GM18873 (cell line): ENCODE measurements around the gene UTP15.

Experiments
- ATAC-seq: cut with Tn5 transposase; IDR thresholded peaks from one replicate; pipeline ENCODE4 v1.9.1; 2021; ENCODE audit warnings: mild to moderate bottlenecking, moderate library complexity, moderate number of reproducible peaks; ENCODE audit not compliant: unreplicated experiment, low FRiP score

Gene UTP15

DNA sequence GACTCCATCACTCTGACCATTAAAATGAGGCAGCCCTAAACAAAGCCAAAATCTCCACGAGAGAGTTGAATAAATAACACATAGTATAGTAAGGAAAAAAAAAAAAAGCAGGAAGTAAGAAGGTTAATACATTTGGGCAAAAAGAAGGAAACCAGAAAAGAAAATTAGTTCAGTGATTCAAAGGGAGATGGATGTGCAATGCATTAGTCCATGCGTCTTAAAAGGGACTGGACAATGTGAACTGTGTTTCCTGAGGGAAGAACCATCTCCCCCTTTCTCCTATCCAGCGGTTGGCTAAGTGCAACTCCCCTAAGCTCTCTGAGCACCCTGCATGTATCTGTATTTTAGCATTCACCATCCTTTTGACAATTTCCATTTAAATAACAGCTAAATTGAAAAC lies 1.5 kb upstream of the UTP15 start:
- no peak for ATAC-seq

- no peak for ATAC-seq
These were observed 868 bp upstream of the UTP15 start for GRCh38 chr5:73564675-73565074.

DNA sequence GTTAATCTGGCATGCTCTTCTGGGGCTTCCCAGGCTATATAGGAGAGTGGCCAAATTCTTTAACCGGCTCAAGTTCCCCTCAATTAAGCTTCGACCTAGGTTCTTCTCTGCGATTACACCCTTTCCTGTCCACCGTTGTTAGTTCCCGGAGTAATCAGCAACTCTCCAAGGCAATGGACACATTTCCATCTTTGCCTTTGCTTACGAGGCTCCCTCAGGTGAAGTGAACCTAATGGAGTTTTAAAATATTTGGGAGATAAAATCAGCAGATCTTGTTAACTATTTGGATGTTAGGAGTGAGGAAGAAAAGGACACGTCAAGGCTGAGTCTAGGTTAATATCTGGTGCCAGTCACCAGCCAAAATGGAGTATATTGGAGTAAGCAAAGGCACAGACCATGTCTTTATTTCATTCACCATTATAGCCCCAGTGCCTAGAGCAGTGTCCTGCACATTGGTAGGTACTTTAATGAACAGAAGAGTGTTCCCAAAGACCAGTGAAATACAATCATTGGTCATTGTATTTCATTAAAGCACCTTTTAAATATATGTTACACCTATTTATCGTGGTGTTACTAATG lies 515 bp downstream of the UTP15 start:
- ATAC-seq, result no peak

GRCh38 chr5:73582285-73583145 lies 17.0 kb downstream of the UTP15 start:
- no peak for ATAC-seq

GRCh38 chr5:73587923-73588322 lies 22.4 kb downstream of the UTP15 start:
- ATAC-seq, result peak; percentile 76

DNA sequence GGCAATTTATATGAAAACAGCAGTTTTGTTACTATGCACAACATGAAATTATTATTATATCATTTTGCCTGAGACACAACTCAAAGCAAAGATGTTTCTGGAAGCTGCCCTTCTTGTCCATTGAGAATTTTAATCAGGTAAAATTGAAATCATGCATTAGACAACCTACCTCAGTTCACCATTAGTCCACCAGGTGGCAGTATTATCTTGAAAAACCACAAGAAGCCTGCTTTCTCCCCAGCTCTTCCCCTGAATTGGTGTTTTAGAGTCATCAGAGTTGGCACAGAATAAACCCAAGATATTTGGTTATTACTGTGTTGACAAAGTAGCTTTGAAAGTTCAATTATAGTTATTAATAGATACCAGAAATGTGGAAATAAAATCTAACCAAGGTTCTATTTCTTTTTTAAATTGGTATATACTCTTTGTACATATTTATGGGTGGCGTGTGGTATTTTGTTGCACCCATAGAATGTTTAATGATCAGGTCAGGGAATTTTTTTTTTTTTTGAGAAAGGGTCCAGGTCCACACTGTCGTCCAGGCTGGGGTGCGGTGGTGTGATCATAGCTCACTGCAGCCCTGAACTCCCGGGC lies 25.7 kb downstream of the UTP15 start:
- no peak for ATAC-seq

DNA sequence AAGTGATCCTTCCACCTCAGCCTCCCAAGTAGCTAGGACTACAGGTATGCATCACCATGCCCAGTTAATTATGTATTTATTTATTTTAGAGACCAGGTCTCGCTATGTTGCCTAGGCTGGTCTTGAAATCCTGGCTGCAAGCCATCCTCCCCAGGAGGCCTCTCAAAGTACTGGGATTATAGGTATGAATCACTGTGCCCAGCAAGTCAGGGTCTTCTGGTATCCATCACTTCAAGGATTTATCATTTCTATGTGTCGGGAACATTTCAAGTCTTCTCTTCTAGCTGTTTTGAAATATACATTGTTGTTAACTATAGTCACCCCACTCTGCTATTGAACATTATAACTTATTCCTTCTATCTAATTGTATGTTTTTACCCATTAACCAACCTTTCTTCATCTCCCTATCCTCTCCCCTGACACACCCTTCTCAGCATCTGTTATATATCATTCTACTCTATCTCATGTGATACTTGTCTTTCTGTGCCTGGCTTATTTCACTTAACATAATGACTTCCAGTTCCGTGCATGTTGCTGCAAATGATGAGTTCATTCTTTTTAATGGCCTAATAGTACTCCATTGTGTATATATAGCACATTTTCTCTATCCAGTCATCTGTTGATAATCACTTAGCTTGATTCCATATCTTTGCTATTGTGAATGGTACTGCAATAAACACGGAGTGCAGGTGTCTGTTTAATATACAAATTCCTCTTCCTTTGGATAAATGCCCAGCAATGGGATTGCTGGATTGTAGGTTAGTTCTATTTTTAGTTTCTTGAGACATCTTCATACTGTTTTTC lies 26.4 kb downstream of the UTP15 start:
- ATAC-seq, result no peak

DNA sequence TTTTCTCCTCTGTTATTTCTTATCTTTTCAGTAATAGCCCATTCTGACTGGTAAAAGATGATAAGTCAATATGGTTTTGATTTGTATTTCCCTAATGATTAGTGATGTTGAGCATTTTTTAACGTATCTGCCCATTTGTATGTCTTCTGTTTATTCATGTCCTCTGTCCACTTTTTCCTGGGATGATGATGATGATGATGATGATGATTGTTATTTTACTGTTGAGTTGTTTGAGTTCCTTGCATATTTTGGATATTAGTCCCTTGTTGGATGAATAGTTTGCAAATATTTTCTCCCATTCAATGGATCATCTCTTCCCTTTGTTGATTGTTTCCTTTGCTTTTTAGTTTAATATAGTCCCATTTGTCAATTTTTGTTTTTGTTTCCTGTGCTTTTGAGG lies 27.0 kb downstream of the UTP15 start:
- no peak for ATAC-seq

GRCh38 chr5:73596705-73597328 lies 31.3 kb downstream of the UTP15 start:
- ATAC-seq, result no peak

DNA sequence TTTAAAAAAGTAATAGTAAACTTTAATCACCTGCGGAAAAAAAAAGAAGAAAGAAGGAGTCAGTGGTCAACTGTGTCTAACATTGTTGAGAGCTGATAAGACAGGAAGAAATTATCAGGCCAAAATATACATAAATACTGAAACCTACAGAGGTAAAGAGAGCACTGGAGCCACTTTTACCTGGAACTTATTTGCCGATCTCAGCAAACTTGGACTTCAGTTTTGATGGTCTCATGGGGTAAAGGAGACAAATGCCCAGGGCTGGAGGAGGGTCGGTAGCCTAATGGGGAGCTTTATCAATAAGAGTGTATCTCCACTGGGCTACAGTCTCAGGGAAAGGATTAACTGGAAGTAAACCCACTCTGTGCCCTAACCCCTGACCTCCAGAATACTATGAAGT lies 33.8 kb downstream of the UTP15 start:
- ATAC-seq, result no peak

DNA sequence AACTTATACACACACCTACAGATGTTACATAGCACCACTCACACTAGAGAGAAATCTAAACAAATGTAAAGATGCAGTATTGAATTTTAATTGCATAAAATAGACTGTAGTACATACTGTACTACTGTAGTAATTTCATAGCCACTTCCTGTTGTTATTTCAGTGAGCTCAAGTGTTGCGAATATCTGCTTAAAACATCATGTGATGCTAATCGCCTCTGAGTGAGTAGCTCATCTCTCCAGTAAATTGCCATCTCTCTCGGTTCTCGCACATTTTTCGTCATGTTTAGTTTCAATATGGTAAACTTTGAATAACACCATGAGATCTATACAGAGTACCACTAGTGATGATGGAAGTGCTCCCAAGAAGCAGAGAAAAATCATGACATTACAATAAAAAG lies 38.5 kb downstream of the UTP15 start:
- ATAC-seq, result no peak

GRCh38 chr5:73605223-73606087 lies 39.9 kb downstream of the UTP15 start:
- no peak for ATAC-seq

DNA sequence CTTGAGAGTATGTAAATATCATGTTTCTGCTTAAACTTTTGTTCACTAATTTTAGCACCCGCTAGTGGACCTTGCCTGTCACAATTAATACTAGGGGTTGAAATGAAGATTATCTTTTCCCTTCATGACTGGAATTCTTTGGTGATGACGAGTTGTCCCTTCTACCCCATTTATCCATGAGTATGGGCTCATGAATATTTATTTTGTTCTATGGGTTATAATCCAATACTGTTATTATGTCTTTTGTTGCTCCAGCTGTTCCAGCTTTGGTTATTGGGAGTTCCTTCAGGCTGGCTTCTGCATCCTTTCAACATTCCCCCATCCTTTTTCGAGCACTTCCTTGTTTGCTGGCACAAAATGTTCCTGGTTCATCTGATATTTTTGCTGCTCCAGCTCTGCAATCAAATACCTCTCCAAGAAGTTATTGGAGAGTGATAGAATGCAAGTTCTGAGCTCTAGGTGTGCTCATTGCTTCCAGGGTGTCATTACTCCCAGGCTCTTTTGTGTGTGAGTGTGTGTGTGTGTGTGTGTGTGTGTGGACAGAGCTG lies 40.7 kb downstream of the UTP15 start:
- ATAC-seq, result no peak

DNA sequence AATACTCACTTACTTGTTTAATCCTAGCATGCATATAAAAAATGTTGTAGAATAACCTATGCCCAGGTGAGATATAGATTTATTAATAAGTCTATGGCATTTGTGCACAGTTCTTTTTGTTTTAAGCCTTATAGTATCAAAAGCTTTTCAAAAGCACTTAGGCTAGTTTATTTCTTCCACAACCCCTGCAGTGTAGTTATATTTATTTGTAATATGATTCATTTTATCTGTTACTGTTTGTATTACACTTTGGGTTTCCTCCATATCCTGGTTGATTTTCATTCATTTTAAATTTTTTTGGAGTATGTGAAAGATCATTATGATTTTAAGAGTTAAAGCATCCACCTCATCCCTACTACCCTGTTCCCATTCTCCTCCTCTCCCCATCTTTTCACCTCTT lies 41.7 kb downstream of the UTP15 start:
- no peak for ATAC-seq

GRCh38 chr5:73612799-73613198 lies 47.3 kb downstream of the UTP15 start:
- ATAC-seq, result no peak

GRCh38 chr5:73615085-73615484 lies 49.5 kb downstream of the UTP15 start:
- no peak for ATAC-seq

GRCh38 chr5:73615947-73616346 lies 50.4 kb downstream of the UTP15 start:
- no peak for ATAC-seq

DNA sequence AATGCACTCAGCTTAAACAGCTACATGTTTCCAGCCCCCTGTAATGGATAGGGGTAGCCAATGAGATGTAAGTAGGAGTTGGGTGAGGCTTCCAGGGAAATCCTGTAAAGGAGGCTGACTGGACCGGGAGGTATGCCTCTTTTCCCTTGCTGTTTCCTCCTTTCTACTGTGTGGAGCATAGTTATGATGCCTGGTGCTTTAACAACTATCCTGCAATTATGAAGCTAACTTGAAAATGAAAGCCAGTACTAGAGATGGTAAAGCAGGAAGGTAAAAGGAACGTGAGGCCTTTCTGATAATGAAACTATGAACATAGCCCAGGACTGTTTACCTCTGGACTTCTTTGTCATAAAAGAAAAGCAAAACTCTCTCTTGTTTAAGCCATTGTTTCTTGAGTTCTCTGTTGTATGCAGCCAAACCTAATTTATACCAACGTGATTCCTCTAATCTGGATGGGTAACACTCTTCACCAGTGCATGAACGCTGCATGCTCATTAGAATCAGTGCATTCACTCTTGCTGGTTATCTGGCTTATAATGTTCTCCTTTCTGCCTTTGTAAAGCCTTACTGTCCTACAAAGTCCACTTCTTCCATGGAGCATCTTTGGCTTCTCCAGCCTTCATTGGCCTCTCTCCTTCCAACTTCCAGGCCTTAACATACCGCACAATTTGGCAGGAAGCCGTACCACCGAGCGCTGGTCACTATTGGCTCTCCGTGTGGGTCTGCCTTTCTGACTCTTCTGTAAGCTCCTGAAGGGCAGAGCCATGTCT lies 52.2 kb downstream of the UTP15 start:
- no peak for ATAC-seq
